NCI-H510A treated with DMSO at 0.1 percent for 48 hours (cell line): ENCODE data around the gene DEFB119.
"Not testable (repeated sequence)": the region's sequence is repeated elsewhere in the genome, so short reads cannot be mapped to it uniquely, and the experiment has no call there.

Experiments
- DNase-seq: peaks from one replicate; lab custom pipeline; 2025; lab: John Stamatoyannopoulos, UW

DEFB119 gene

GRCh38 chr20:31390490-31390889 is at the start of gene DEFB119:
Gene DEFB119 (minus strand): TSS chr20:31390590. CDS start chr20:31390483, 107 bp downstream.
- DNase-seq: no peak

GRCh38 chr20:31430568-31431115 is 40.3 kb upstream of the DEFB119 start:
- DNase-seq: no peak

- DNase-seq: not testable (repeated sequence)
Measured at GRCh38 chr20:31427576-31427975, 37.2 kb upstream of the DEFB119 start.

GRCh38 chr20:31426891-31427551 is 36.6 kb upstream of the DEFB119 start:
- not testable (repeated sequence) for DNase-seq

GRCh38 chr20:31425797-31426196 is 35.4 kb upstream of the DEFB119 start:
- DNase-seq: no peak

GRCh38 chr20:31418307-31418706 is 27.9 kb upstream of the DEFB119 start:
- no peak for DNase-seq

GRCh38 chr20:31415653-31416052 is 25.3 kb upstream of the DEFB119 start:
- DNase-seq: no peak

GRCh38 chr20:31414381-31414780 is 24.0 kb upstream of the DEFB119 start:
- DNase-seq: no peak

GRCh38 chr20:31410011-31410410 is 19.6 kb upstream of the DEFB119 start:
- DNase-seq: no peak

- DNase-seq: no peak
Measured at GRCh38 chr20:31406115-31406514, 15.7 kb upstream of the DEFB119 start, which contains the start of gene DEFB121. Gene DEFB121 (minus strand): TSS chr20:31406215. CDS start chr20:31406152, 63 bp downstream.

GRCh38 chr20:31403886-31404285 is 13.5 kb upstream of the DEFB119 start:
- no peak for DNase-seq

GRCh38 chr20:31394900-31395299 is 4.5 kb upstream of the DEFB119 start:
- DNase-seq: no peak

GRCh38 chr20:31392836-31393235 is 2.4 kb upstream of the DEFB119 start:
- DNase-seq: no peak

- no peak for DNase-seq
Measured at GRCh38 chr20:31374346-31374745, 16.0 kb downstream of the DEFB119 start.

GRCh38 chr20:31368301-31368700 is 22.1 kb downstream of the DEFB119 start, which contains the start of gene DEFB118:
Gene DEFB118 (plus strand): TSS chr20:31368601. CDS start chr20:31368651, 50 bp downstream.
- DNase-seq: no peak

- DNase-seq: not testable (repeated sequence)
Measured at GRCh38 chr20:31364272-31364671, 26.1 kb downstream of the DEFB119 start.

- DNase-seq: no peak
Measured at GRCh38 chr20:31363295-31363694, 27.1 kb downstream of the DEFB119 start.

GRCh38 chr20:31355981-31356380 is 34.4 kb downstream of the DEFB119 start:
- DNase-seq: no peak

GRCh38 chr20:31341470-31341869 is 48.9 kb downstream of the DEFB119 start:
- DNase-seq: no peak

- DNase-seq: no peak
Measured at GRCh38 chr20:31330893-31331292, 59.5 kb downstream of the DEFB119 start.
